HUES64 (cell line): ENCODE results near the gene DLGAP1.
"Not testable (repeated sequence)": the region's sequence is repeated elsewhere in the genome, so short reads cannot be mapped to it uniquely, and the experiment has no call there.

ENCODE experiments used
- H3K27ac ChIP-seq: 2 replicates; pipeline ENCODE4 v1.7.0; 2013; ENCODE audit warnings: low read depth, low read length, inconsistent platforms
- H3K27me3 ChIP-seq: 2 replicates; pipeline ENCODE4 v1.6.1; 2013; ENCODE audit warnings: mild to moderate bottlenecking, low read length; ENCODE audit not compliant: insufficient read depth
- H3K36me3 ChIP-seq: 2 replicates; pipeline ENCODE4 v1.6.1; 2013; ENCODE audit warnings: mild to moderate bottlenecking, low read length; ENCODE audit not compliant: insufficient read depth
- H3K4me1 ChIP-seq: 2 replicates; pipeline ENCODE4 v1.6.1; 2013; ENCODE audit warnings: mild to moderate bottlenecking, low read length, moderate library complexity; ENCODE audit not compliant: insufficient read depth
- H3K4me3 ChIP-seq: 2 replicates; pipeline ENCODE4 v1.5.1; 2013; ENCODE audit warnings: mild to moderate bottlenecking, low read length, moderate library complexity
- H3K9ac ChIP-seq: 2 replicates; pipeline ENCODE4 v1.6.1; 2013; ENCODE audit warnings: mild to moderate bottlenecking, low read depth, low read length
- H3K9me3 ChIP-seq: 2 replicates; pipeline ENCODE4 v1.6.1; 2013; ENCODE audit warnings: low read depth, low read length; ENCODE audit not compliant: insufficient read depth
- WGBS: fragments of 150-250, 120-280 bp; methylation state at CpG from one replicate; pipeline ENCODE4 v1.1.7; 2013; ENCODE audit warnings: missing lambda C conversion rate; 5-methylcytosine and 5-hydroxymethylcytosine counted together

DLGAP1 gene

GRCh38 chr18:3699707-3700567 is 755.2 kb downstream of the DLGAP1 start:
- not testable (repeated sequence) for H3K27me3 ChIP-seq, H3K36me3 ChIP-seq, H3K4me1 ChIP-seq, H3K9ac ChIP-seq, H3K9me3 ChIP-seq, H3K27ac ChIP-seq, H3K4me3 ChIP-seq
- WGBS = 88% methylated on average over 16 of the region's 16 CpGs

DNA sequence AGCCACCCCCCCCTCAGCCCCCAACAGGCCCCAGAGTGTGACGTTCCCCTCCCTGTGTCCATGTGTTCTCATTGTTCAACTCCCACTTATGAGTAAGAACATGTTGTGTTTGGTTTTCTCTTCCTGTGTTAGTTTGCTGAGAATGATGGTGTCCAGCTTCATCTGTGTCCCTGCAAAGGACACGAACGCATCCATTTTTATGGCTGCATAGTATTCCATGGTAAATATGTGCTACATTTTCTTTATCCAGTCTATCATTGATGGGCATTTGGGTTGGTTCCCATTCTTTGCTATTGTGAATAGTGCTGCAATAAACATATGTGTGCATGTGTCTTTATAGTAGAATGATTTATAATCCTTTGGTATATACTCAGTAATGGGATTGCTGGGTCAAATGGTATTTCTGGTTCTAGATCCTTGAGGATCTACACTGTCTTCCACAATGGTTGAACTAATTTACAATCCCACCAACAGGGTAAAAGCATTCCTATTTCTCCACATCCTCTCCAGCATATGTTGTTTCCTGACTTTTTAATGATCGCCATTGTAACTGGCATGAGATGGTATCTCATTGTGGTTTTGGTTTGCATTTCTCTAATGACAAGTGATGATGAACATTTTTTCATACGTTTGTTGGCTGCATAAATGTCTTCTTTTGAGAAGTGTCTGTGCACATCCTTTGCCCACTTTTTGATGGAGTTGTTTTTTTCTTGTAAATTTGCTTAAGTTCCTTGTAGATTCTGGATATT is 760.9 kb downstream of the DLGAP1 start:
- 98% methylated on average over 4 of the region's 5 CpGs for WGBS
- H3K27ac ChIP-seq, H3K27me3 ChIP-seq, H3K36me3 ChIP-seq, H3K9ac ChIP-seq, H3K4me1 ChIP-seq, H3K9me3 ChIP-seq, H3K4me3 ChIP-seq: not testable (repeated sequence)

GRCh38 chr18:3693410-3693809 is 761.7 kb downstream of the DLGAP1 start:
- no peaks in the 10 kb centered on the region for H3K9me3 ChIP-seq
- H3K4me1 ChIP-seq = peaks cover 12% of the 10 kb centered on the region; the same call in 1 of the 2 replicates
- H3K36me3 ChIP-seq = no peaks in the 10 kb centered on the region
- 79% methylated on average over 2 of the region's 2 CpGs for WGBS
- H3K9ac ChIP-seq = no peak overlapping the region
- no peak overlapping the region for H3K27ac ChIP-seq
- no peaks in the 10 kb centered on the region for H3K27me3 ChIP-seq
- H3K4me3 ChIP-seq = no peak overlapping the region

- Histone ChIP-seq H3K36me3 (no peaks in the 10 kb centered on the region), H3K9ac (no peak overlapping the region), H3K27me3 (no peaks in the 10 kb centered on the region), H3K4me1 (peaks cover 12% of the 10 kb centered on the region; the same call in 1 of the 2 replicates), H3K9me3 (no peaks in the 10 kb centered on the region), H3K27ac (no peak overlapping the region), H3K4me3 (no peak overlapping the region)
- WGBS = 97% methylated on average over 2 of the region's 2 CpGs
These were observed 762.4 kb downstream of the DLGAP1 start for GRCh38 chr18:3692691-3693090.

DNA sequence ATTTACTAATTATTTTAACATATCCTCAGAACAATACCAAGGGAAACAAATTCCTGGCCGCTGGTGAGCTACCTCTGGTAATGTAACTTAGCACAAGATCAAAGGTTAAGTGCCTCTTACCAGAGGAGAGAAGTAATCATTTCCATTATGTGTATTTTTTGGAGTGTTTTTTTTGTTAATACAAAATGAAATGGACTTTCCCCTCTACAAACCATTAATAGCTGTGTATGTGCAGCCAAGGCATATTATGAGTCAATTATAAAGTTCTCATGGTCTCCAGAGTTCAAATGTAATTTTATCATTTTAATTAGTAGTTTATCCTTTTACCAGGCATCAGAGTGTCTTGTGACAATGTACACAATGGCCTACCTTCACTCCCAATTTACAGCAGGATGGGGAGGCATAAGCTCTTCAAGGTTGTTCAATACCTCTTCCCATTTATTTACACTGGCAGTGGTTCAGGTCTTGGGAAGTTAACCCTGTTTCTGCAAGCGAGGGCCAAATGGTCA is 762.9 kb downstream of the DLGAP1 start:
- Histone ChIP-seq H3K4me1 (peaks cover 12% of the 10 kb centered on the region; the same call in 1 of the 2 replicates), H3K27ac (no peak overlapping the region), H3K9ac (no peak overlapping the region), H3K27me3 (no peaks in the 10 kb centered on the region), H3K9me3 (peaks cover 3% of the 10 kb centered on the region; the same call in 1 of the 2 replicates), H3K4me3 (no peak overlapping the region), H3K36me3 (no peaks in the 10 kb centered on the region)
- WGBS = 81% methylated on average over 2 of the region's 2 CpGs

DNA sequence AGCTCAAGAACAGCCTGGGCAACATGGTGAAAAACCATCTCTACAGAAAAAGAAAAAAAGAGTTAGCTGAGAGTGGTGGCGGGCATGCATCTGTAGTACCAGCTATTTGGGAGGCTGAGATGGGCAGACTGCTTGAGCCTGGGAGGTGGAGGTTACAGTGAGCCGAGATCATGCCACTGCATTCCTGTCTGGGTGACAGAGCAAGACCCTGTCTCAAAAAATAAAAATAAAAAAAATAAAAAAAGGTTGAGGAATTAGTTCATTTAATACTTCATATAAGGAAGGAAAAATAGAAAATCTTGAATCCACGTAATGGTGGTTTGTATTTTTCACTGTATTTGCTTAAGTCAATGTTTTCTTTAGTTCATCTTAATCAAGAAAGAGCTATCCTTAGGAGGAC is 763.4 kb downstream of the DLGAP1 start:
- H3K9ac ChIP-seq = no peak overlapping the region
- peaks cover 12% of the 10 kb centered on the region; the same call in 1 of the 2 replicates for H3K4me1 ChIP-seq
- peaks cover 3% of the 10 kb centered on the region; the same call in 1 of the 2 replicates for H3K9me3 ChIP-seq
- 89% methylated on average over 2 of the region's 3 CpGs for WGBS
- no peaks in the 10 kb centered on the region for H3K27me3 ChIP-seq
- H3K36me3 ChIP-seq = no peaks in the 10 kb centered on the region
- H3K27ac ChIP-seq = no peak overlapping the region
- H3K4me3 ChIP-seq = no peak overlapping the region

- no peak overlapping the region for H3K27ac ChIP-seq
- WGBS = 100% methylated on average over 1 of the region's 1 CpG
- H3K9me3 ChIP-seq = peaks cover 3% of the 10 kb centered on the region; the same call in 1 of the 2 replicates
- no peaks in the 10 kb centered on the region for H3K36me3 ChIP-seq
- H3K27me3 ChIP-seq = no peaks in the 10 kb centered on the region
- H3K4me1 ChIP-seq = peaks cover 12% of the 10 kb centered on the region; the same call in 1 of the 2 replicates
- no peak overlapping the region for H3K9ac ChIP-seq
- no peak overlapping the region for H3K4me3 ChIP-seq
These were observed 764.4 kb downstream of the DLGAP1 start for GRCh38 chr18:3690764-3691066.

DNA sequence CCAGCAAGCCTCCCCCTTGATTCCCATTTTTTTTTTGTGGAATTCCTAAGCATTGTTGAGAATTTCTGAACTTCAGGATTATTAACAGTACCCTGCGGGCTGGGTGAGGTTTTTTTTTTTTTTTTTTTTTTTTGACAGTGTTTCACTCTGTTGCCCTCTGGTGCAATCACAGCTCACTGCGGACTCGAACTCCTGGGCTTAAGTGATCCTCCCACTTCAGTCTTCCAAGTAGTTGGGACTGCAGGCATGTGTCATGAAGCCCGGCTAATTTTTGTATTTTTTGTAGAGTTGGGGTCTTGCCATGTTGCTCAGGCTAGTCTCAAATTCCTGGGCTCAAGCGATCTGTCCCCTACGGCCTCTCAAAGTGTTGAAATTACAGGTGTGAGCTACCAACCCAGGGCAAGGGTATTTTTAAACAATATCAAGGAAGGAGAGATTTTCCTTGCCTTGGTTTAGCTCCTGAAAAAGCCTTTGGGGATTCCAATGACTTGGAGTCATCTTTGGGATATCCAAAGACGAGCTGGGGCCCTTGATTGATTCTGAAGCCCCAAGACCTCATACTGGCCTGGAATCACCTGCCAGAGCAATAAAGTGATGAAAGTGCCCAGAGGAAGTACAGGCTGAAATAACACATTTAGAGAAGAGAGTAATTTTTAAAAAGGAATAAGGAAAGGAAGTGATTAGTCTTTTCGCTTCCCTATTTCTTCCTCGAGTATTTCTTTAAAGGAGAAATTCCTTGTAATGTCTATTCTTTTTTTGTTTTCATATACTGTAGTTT is 764.9 kb downstream of the DLGAP1 start:
- H3K9ac ChIP-seq = no peak overlapping the region
- 83% methylated on average over 8 of the region's 9 CpGs for WGBS
- no peak overlapping the region for H3K4me3 ChIP-seq
- H3K4me1 ChIP-seq = peaks cover 12% of the 10 kb centered on the region; the same call in 1 of the 2 replicates
- H3K27ac ChIP-seq = no peak overlapping the region
- H3K9me3 ChIP-seq = peaks cover 3% of the 10 kb centered on the region; the same call in 1 of the 2 replicates
- no peaks in the 10 kb centered on the region for H3K27me3 ChIP-seq
- no peaks in the 10 kb centered on the region for H3K36me3 ChIP-seq

GRCh38 chr18:3689091-3689490 is 766.0 kb downstream of the DLGAP1 start:
- Histone ChIP-seq H3K4me1 (peaks cover 12% of the 10 kb centered on the region; the same call in 1 of the 2 replicates), H3K4me3 (no peak overlapping the region), H3K9ac (no peak overlapping the region), H3K27me3 (no peaks in the 10 kb centered on the region), H3K27ac (no peak overlapping the region), H3K9me3 (peaks cover 3% of the 10 kb centered on the region; the same call in 1 of the 2 replicates), H3K36me3 (no peaks in the 10 kb centered on the region)
- 83% methylated on average over 2 of the region's 3 CpGs for WGBS

DNA sequence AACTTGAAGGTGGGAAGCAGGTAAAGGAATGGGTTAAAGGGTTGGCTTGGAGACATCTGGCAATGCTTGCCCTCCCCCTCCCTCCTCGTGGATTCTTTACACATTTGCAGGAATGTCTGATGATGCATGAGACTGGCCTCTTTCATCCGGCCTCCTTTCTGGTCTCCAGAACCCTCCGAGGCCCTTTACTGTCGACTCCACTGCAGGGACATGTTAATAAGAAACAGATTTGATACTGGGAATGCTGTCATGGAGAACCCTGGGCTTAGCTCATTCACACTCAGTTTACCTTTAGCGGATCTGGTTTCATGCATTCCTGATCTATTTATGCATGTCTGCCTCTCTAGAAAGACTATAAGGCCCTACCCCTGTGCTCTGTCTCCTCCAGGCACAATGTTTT is 766.4 kb downstream of the DLGAP1 start:
- 51% methylated on average over 5 of the region's 5 CpGs for WGBS
- Histone ChIP-seq H3K9ac (no peak overlapping the region), H3K4me3 (no peak overlapping the region), H3K9me3 (peaks cover 3% of the 10 kb centered on the region; the same call in 1 of the 2 replicates), H3K27ac (no peak overlapping the region), H3K36me3 (no peaks in the 10 kb centered on the region), H3K4me1 (peaks cover 16% of the 10 kb centered on the region), H3K27me3 (no peaks in the 10 kb centered on the region)
